KG1 (cell line): ENCODE results near the gene BSCL2.
"Not testable (repeated sequence)": the region's sequence is repeated elsewhere in the genome, so short reads cannot be mapped to it uniquely, and the experiment has no call there.

Experiments
- DNase-seq: peaks from one replicate; lab custom pipeline; 2025; lab: John Stamatoyannopoulos, UW

The BSCL2 gene

GRCh38 chr11:62707277-62707861 lies at the start of gene BSCL2, which contains the start of gene GNG3:
Gene BSCL2, minus strand, starts transcription at chr11:62707424. Its CDS starts 229 bp downstream, at chr11:62707195.
Gene GNG3, plus strand, starts transcription at chr11:62707676. Its CDS starts 620 bp downstream, at chr11:62708296.
- DNase-seq, result no peak

- DNase-seq, result no peak
Measured at GRCh38 chr11:62755086-62755615, 47.9 kb upstream of the BSCL2 start.

DNA sequence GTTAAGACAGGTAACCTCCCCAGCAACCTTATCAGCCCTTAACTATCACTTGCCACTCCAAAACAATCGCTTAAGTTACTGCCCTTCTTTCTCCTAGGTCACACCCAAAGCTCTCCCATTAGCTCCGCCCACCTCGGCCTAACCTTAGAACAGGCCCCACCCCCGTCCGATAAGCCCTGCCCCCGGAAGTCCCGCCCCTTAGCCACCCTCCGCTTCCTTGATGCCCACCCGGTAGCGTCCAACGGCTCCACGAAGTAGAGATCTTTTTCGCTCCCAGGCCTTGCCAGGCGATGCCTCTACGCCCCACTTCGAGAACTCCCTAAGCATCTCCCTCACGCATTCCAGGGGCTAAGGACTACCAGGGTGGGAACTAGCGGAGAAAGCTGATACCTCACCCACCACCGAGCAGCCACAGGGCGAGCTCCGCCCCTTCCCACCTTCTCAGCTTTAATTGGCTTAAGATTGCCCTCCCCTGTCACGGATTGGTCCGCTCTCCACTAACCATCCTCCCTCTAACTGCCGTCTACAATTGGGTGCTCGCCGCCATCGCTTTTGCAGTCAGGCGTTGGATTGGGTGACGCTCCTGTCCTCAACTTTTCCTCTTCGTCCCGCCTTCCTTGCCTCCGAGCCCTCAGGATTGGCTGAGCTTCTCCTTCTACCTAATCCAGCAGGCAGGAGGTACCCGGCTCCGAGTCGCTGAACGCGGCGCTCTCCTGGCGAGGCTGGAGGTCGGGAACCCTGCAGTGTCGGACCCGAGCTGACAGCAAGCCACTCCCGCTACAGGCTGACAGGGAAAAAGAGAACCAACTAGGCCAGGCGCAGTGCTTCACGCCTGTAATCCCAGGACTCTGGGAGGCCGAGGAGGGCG lies 46.7 kb upstream of the BSCL2 start, which contains the start of gene ZBTB3:
TSS of gene ZBTB3 (minus strand) at position 425 of the 868 bp plus-strand sequence. CDS start 496 bp downstream, outside the sequence.
- peak; percentile 100 for DNase-seq

DNA sequence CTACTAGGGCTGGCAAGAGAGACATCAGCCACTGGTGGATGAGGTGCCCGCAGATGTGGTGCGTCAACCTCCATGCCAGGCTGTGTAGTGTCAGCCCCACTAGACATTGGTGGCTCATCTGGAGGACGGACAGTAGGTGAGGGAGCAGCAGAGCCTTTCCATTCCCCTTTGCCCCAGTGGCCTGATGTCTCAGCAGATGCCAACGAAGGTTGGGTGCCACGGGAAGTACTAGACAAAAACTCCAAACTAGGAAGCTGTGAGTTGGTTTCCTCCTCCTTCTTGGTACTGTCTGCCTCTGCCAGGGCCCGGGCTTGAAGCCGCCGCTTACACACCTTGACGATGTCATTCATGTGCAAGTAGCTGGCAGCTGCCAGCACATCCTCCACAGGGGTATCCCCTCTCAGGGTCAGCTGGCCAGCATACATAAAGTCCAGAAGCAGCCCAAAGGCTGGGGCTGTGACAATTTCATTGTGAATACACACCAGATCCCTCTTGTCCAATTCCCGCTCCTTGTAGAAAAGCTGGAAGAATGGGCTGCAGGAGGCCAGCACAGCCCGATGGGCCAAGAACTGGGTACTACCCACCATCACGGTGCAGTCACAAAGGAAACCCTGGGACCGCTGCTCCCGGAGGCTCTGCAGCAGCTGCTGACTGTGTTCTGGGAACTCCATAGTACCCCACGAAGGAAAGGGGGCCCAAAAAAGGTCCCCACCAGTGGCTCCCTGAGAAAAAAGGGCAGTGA lies 45.9 kb upstream of the BSCL2 start:
- no peak for DNase-seq

DNA sequence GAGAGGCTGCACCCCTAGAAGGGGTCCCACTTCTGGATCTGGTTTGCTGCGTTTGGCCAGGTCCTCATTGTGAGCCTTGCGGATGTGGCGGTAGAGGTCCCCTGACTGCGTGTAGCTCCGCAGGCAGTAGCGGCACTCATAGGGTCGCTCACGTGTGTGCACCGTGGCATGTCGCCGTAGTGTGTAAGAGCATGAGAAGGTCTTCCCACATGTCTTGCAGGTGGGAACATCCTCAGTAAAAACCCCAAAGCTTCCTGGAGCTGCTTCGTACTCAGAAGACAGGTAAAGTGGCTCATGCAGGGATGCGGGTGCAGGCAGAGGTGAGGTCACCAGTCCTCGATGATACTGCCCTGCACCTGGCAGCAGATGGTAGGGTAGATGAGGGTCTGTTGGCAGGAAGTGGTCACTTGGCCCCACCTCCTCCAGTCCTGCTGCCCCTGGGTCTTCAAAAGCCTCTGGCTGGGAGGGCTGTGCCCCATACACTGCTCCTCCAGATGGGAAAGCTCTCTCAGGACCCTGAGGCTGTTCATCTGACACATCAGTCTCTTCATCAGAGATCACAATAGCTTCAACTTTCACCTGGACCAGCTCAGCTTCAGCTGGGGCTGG lies 45.1 kb upstream of the BSCL2 start:
- no peak for DNase-seq

DNA sequence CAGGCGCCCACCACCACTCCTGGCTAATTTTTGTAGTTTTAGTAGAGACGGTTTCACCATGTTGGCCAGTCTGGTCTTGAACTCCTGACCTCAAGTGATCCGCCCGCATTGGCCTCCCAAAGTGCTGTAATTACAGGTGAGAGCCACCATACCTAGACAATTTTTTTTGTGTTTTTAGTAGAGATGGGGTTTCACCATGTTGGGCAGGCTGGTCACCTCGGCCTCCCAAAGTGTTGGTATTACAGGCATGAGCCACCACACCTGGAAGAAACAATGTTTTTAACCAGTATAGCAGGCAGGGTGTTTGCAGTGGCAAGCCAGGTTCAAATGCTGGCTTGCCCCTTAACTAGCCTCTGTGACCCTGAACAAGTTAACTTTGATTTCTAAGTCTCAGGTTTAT lies 42.7 kb upstream of the BSCL2 start:
- DNase-seq, result not testable (repeated sequence)

GRCh38 chr11:62747475-62748160 lies 40.4 kb upstream of the BSCL2 start:
- no peak for DNase-seq

- no peak for DNase-seq
Measured at GRCh38 chr11:62737196-62737595, 30.0 kb upstream of the BSCL2 start.

DNA sequence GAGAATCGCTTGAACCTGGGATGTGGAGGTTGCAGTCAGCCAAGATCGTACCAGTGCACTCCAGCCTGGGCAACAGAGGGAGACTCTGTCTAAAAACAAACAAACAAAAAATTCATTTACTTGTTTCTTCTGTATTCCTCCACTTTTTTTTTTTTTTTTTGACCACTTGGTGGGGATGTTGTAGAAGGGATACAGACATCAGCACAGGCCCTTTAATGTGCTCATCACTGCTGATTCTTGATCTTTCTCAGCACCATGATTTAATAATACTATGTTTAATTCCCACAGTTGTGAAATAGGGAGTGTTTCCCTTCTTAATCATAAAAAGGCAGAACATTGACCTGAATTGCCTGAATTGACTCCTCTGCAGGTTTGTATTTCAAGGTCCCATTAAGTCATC lies 25.6 kb upstream of the BSCL2 start:
- DNase-seq, result no peak

- DNase-seq, result not testable (repeated sequence)
Measured at GRCh38 chr11:62730076-62730475, 22.9 kb upstream of the BSCL2 start.

GRCh38 chr11:62728171-62728988 lies 21.2 kb upstream of the BSCL2 start, which contains the start of gene TTC9C:
Gene TTC9C, plus strand, starts transcription at chr11:62728486. Its CDS starts 363 bp downstream, at chr11:62728849.
- DNase-seq, result peak; percentile 93

DNA sequence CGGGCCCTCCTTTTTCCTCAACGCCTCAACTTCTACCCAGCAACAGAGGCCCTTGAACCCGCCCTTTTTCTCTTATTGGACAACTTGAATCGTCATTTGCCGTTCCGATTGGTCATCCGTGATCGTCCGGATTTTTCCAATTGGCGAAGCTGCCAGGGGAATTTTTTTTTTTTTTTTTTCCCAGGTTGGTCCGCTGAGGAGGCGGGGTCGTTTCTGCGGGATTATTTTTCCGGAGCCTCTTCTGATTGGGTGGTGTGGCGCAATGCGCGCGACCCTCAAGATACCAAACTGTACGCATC lies 20.6 kb upstream of the BSCL2 start:
- peak; percentile 100 for DNase-seq

DNA sequence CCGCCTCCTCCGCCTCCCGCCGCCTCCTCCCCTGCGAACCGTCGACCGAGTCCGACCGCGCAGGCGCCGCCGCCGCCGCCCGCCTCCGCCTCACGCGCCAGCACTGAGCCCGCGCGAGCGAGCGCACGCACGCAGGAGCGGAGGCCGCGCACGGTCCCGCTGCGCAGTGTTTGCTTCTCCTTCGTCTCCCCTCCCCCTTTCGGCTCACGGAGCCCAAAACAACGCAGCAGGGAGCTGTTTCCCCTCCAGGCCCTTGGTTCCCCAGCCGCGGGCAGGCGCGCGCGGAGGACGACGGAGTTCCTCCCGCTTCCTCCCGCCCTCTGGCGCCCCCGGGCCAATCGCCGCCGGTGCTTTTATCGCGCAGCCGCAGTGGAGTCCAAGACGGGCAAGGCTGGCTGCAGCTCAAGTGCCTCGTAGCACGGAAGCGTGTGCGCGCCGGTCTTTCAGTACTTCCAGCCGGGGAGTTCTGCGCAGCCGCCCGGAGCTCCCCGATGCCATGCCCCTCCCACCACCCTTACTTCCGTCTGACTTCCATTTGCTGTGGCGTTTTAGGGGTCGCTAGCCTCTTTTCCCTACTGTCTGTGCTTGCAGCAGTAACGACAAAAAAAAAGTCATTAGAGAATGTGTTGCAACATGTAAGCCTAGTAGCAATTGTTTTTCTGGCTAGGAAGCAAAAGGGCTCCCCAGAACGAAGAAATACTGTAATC lies 20.1 kb upstream of the BSCL2 start, which contains the start of gene HNRNPUL2:
TSS of gene HNRNPUL2 (minus strand) at position 293 of the 707 bp plus-strand sequence. CDS start 301 bp downstream, outside the sequence.
- DNase-seq, result peak; percentile 100

GRCh38 chr11:62726915-62727164 lies 19.6 kb upstream of the BSCL2 start:
- no peak for DNase-seq

DNA sequence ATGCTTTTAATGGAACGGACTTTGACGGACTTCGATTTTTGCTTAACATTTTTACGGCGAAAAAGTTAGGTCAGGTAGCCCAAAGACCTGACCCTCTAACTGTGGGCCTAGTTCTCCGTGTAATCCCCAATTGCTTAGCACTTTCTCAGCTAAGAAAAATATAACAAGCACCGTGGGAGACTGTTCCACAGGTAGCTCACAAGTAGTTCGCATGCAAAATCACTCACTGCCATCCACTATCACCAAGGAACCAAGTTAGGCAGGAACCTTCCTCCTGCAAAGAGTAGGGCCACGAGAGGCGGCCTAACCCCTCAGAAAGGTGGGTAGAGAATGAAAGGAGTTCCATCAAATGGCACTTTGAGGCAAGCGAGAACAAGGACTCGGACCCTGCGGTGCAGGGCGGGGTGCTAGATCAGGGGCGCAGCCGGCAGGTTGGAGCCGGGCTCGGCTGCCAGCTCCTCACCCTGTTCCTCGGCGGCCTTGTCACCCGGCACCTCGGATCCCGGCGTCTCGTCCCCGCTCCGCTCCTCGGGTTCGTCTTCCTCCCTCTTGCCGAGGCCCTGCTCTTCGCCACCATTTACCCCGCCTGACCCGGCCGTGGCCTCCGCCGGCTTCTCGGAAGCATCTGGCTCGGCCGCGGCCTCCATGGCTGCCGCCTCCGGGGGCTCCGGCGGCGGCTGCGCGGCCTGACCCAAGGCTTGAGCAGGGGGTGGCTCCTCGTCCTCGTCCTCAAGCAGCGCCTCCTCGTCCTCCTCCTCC lies 19.1 kb upstream of the BSCL2 start:
- DNase-seq, result no peak

DNA sequence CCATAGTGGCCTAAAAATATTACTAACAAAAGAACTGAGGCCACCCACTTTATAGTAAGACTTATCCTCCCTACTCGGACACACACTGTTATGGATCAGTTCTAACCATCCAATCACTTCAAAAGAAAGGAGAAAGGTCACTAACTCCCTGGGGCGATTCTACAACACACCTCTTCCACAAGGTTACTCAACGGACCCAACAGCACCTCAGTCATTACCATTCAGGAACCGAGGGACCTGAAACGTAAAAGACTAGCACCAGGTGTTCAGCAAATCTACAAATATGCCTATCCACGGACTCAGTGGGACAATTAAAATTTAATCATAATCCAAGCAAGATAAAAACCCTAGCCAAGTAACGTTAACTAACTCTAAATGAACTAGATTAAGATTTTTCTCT lies 18.4 kb upstream of the BSCL2 start:
- no peak for DNase-seq

DNA sequence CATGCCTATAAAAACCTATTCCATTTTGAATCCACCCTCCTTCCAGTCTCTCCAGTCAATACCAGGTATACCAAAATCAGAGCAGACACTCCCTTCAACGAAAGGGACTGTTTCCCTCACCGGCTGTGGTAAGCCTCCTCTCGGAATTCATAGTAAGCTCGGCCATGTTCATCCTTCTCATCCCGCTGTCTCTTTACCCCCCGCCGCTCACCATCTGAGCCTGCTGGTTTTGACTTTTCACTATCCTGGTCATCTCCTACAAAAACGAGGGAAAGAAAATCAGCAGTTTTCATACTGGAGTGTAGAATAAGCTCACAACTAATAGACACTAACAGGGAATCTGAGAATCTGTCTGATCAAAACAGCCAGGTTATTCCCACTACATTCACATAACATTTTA lies 16.9 kb upstream of the BSCL2 start:
- DNase-seq, result no peak

DNA sequence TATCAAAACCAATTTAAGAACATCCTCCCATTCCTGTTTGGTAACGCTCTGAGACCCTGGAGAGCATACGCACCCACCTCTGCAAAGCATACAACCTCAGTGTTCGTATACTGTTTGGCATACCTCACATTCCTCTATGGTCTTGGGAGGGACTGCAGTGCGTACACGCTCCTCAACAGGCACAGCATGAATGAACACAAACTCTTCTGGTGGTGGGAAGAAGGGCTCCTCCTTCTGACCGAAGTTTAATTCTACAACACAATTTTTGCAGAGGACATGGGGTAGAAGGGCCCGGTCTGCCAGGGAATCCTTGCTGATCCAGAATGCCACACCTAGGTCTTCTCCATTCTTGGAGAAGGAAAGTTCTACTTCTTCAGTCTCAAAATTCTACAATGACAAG lies 14.8 kb upstream of the BSCL2 start:
- no peak for DNase-seq

GRCh38 chr11:62719302-62719978 lies 12.2 kb upstream of the BSCL2 start:
- no peak for DNase-seq
